GM21717 (cell line): ENCODE measurements around the gene PPP1R3G.
A peak's percentile ranks its signal among the peaks of the same experiment; 100 is the strongest.
"Not testable (repeated sequence)": the region's sequence is repeated elsewhere in the genome, so short reads cannot be mapped to it uniquely, and the experiment has no call there.

ENCODE experiments used
- ATAC-seq: cut with Tn5 transposase; IDR thresholded peaks from one replicate; pipeline ENCODE4 v1.9.1; 2021; ENCODE audit warnings: mild to moderate bottlenecking, moderate library complexity; ENCODE audit not compliant: unreplicated experiment

The PPP1R3G gene

DNA sequence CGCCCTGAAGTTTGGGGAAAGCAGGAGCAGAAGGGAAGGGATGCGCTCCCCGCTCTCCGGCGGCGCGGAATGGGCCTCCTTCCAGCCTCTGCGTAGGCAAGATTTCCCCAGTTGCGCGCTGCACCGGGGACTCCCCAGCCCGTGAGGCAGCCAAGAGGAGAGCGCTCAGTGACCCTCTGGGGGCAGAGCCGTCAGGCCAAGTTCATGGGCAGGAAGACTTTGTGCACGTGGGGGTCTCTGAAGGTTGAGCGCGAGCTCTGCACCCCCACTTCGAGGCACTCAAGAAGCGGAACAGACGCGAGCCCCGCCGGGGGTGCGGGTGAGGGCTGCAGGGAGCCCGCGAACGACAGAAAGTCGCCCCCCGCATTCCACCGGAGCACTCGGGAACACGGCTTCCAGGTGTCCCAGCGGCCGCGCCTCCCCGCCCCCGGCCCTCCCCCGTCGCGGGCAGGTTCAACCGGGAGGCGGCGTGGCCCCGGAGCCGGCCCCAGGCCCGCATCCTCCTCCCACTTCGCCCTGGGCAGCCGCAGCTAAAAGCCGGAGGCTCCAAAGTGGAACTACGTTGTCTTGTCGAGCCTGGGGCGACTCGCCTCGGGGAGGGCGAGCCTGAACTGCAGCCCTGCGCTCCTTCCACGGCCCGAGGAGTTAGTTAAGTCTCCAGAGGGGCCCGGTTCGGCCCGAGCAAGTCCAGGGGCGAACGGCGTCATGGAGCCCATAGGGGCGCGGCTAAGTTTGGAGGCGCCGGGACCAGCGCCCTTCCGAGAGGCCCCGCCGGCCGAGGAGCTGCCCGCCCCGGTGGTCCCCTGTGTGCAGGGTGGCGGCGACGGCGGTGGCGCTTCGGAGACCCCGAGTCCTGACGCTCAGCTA, at the start of gene PPP1R3G:
Gene PPP1R3G, plus strand, starts transcription at position 561 of the 867 bp plus-strand sequence. Its CDS starts 145 bp downstream, at position 706.
- ATAC-seq: peak; percentile 49

DNA sequence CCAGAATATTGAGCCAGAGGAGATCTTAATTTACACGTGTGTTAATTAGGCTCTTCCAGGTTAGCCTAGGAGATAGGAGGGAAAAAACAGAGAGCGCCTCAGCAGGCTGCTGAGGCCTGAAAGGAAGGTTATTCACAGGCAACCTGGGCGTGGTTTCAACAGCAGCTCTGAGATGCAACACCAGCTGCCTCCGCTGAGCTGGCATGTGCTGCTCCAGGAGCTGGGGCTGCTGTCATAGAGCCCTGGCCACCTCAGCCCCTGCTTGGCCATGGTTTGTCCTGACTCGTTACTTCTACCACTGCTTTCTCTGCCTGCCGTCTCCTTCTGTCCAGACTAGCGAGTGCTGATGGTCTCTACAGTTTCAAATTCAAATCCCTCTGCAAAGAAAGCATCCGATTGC, 48.9 kb upstream of the PPP1R3G start:
- ATAC-seq: no peak

DNA sequence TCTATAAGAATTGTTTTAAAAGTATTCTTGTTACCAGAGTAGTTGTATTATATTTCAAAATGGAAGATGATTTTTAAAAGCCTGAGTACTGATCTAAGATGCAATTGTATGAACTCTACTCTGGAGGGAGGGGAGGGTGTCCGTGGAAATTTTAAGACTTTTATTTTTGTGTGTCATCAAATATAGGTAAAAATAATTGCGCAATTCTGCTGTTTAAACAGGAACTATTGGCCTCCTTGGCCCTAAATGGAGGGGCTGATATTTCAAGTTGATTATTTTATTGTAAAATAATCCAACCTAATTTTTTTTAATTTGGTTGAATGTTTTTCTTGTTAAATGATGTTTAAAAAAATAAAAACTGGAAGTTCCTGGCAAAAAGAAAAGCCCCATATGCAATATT, 43.2 kb upstream of the PPP1R3G start:
- no peak for ATAC-seq

DNA sequence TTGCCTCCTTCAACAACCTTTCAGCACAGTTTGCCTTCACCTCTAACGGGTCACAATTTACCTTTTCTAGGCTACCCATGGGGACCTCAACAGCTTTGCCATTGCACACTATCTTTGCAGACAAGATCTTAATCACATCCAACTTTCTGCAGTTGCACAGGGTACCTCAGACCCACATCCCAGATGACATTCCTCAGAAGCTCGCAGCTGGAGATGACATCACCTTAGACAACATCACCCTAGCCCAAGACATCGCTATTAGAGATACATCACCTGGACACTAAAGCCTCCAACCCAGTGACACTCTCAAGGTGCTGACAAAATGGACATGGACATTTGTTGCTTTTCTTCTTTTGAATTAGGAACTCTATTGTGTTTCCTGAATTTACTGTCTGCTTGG, 42.7 kb upstream of the PPP1R3G start:
- no peak for ATAC-seq

DNA sequence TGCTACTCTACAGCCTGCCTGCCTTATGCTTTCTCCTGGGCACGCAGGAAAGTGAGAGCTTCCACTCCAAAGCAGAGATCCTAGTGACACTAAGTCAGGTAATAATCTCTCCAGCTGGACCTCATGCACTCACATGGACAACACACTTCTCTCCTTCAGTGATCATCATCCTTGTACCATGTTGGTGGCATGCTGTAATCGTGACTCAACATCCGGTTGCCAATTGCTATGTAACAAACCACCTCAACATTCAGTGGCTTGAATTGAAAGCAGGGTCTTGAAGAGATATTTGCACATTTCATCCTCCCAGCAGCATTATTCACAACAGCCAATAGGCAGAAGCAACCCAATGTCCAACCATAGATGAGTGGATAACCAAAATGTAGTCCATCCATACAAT, 40.3 kb upstream of the PPP1R3G start:
- no peak for ATAC-seq

DNA sequence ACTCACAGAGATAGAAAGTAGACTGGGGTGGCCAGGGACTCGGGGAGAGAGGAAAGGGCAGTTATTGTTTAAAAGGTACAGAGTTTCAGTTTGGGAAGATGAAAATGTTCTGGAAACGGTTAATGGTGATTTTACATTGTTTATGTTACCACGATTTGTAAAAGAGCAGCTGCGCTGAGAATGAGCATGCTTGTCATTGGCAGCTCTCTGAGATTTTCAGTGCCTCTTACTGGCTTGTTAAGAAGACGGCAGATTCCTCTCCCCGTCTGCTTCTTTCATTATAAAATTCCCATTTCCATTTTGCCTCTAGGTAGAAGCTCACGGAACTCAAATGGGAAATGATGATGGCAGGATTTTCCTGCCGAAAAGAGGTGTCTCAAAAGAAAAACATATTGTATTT, 39.7 kb upstream of the PPP1R3G start:
- ATAC-seq: no peak

DNA sequence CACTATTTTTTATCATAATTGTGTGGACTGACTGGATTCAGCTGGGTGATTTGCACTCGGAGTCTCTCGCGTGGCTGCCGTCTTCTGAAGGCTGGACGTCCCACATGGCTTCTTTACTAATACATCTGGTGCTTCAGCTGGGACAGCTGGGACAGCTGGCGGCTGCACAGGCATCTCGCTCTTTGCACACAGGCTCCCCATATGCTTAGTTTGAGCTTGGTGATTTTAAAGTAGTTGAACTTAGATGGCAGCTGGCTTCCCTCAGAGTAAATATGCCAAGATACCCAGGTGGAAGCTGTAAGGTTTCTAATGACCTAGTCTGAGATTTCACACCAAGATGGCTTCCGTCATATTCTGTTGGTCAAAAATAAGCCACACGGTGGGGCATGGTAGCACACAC, 38.7 kb upstream of the PPP1R3G start:
- no peak for ATAC-seq

DNA sequence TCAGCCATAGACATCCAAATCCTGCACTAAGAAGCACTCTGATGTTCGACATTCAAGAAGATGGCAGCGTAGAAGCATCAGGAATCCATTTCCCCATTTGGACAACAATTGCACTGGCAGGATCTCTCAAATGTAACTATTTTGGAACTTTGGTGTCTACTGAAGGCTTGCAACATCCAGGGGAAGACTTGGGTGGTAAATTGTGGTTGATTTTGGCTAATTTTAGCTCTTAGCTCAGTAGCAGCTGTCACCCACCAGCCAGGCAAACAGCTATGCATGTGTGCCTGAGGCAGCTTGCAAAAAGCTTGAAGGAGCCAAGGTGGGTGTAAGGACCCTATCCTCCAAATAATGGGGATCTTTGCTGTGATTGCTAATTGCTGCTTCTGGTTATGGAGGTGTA, 35.1 kb upstream of the PPP1R3G start:
- ATAC-seq: no peak

DNA sequence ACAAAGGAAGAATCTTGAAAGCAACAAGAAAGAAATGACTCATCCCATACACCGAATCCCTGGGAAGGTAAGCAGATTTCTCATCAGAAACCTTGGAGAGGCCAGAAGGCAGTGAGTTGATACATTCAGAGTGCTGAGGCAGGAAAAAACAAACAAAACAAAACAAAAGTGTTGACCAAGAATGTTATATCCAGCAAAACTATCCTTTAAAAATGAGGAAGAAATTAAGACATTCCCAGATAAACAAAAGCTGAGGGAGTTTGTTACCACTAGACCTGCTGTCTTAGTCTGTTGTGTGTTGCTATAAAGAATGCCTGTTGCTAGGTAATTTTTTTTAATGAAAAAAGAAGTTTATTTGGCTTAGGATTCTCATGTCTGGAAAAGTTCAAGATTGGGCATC, 33.7 kb upstream of the PPP1R3G start:
- ATAC-seq: no peak

DNA sequence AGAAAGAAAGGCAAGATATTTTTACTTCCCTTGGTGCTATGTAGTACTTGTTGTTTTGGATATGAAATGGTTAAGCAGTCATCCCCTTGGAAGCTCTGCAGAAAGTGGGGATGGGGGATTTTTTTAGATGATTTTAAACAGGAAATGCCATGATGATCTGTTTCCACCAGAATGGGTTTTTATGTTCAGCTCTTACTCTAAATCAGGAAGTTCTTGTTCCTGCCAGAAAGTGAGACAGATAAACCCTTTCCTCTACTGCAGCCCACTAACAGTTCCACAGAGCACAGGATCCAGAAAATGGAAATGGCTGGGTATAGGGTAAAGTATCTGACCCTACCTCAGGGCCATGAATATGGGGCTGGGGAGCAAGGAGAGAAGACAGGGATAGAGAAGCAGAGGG, 32.1 kb upstream of the PPP1R3G start:
- ATAC-seq: no peak

DNA sequence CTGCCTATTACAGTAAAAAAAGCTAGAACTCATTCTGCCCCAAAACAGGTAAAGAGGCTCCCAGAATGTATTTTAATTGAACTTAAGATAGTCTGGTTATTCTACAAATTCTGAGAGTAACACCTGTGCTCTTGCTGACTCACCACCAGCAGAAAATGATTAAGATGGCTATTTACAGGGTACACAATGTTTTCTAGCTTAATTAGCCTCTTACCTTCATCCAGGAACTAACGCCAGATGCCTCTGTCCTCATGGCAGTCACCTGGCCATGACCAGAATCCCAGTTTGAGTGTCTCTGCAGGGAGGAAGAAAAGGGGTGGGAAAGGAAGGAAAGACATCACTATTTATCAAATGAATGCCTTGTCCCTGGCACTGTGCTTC, 31.3 kb upstream of the PPP1R3G start:
- ATAC-seq: no peak

DNA sequence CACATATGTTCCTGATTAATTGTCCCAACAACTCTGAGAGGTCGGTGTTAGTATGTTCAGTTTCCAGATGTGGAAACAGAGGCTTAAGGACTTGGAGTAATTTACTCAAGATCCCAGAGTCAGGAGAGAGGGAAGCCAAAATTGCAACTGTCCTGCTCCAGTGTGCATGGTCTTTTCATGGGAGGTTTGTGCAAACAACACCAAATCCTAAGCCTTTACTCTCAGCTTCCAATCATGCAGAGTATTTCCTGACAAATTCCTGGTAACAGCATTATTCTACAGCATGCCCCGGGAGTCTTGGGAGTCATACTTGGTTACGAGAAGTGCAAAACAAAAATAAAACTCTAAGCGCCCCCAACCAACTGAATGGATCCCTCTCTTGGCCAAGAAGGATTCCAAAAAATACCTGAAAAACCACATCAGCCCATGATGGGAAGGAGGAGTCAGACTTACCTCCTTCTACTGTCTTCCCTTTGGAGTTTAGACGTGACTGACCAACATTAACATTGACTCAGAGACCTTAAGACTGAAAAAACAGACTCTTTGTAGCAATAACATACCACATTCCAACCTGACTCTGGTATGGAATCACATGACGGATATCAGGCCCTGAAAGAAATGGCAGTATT, 30.8 kb upstream of the PPP1R3G start:
- ATAC-seq: no peak

DNA sequence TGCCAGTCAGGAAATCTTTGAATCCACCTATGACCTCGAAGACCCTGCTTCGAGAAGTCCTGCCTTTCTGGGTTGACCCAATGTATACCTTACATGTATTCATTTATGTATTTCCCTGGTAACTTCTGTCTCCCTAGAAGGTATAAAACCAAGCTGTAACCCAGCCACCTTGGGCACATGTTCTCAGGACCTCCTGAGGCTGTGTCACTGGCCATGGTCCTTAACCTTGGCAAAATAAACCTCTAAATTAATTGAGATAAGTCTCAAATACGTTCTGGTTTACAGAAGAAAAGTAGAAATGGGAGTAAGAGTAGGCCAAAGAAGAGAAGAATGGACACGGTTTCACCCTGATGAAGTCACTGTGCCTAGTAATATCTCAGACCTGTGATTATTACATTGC, 30.0 kb upstream of the PPP1R3G start:
- no peak for ATAC-seq

DNA sequence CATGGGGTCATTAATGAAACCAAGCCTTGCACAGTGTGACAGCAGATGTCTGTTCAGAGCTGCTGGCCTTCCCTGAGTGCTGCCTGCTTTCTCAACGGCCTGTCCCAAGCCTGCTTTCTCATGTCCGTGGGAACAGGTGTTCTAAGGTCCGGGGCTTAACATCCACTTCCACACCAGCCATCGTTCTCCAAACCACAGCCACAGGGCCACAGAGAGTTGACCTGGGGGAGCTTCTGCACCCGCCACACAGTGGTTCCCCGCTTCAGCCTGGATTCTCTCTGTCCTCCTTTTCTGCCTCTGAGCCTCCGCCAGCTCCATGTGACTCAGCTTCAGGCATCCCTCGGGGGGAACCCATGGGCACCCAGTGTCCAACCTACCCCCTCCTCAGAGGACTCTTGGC, 26.9 kb upstream of the PPP1R3G start:
- ATAC-seq: no peak

DNA sequence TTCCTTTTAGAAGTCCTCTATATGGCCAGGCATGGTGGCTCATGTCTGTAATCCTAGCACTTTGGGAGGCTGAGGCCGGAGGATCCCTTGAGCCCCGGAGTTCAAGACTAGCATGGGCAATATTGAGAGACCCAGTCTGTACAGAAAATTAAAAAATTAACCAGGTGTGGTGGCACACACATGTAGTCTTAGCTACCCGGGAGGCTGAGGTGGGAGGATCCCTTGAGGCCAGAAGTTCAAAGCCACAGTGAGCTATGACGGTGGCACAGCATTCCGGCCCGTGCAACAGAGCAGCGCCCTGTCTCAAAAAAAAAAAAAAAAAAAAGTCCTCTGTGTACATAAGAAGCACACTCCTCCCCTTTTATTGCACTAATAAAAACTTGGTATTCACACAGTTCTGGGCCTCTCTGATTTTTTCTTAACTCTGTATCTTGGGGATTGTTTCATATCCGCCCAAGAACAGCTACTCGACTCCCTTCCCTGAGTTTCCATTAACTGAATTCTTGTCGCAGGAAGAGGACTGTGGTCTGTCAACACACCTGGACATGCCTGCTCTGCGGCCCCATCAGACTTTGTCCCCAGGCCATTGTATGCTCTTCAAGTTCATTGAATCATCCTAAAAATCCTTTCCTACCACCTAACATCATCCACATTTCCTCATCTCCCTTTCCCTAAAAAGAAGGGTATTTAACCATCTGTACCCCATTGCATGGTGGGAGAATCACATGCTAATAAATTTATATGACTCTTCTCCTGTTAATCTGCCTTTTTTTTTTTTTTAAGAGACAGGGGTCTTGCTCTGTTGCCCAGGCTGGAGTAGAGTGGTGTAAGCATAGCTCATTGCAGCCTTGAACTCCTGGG, 25.9 kb upstream of the PPP1R3G start:
- no peak for ATAC-seq

DNA sequence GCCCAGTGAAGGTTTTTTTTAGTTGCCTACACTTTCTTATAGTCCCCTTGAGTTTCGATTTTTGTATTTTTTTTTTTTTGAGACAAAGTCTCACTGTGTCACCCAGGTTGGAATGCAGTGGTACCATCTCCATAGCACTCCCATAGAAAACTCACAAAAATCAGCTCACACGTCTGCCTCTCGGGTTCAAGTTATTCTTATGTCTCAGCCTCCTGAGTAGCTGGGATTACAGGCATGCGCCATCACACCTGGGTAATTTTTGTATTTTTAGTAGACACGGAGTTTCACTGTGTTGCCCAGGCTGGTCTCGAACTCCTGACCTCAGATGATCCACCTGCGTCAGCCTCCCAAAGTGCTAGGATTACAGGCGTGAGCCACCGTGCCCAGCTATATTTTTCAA, 24.7 kb upstream of the PPP1R3G start:
- not testable (repeated sequence) for ATAC-seq

DNA sequence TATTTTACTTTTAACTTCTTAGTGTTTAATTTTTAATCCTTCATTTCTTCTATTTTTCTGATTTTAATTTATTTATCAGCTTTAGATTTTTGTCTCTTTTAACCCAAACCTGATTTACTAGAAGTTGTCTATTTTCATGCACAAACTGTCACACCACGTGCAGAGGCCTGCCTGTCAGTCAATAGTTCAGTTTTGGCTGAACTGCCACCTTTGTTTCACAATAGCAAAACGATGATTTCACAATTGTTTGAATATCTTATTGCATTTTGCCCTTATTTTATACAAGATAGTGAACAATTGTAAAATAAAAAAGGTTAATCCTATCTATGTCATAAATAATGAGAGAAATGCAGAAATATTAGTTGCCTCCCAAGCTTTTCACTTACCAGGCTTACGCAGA, 24.0 kb upstream of the PPP1R3G start:
- no peak for ATAC-seq

DNA sequence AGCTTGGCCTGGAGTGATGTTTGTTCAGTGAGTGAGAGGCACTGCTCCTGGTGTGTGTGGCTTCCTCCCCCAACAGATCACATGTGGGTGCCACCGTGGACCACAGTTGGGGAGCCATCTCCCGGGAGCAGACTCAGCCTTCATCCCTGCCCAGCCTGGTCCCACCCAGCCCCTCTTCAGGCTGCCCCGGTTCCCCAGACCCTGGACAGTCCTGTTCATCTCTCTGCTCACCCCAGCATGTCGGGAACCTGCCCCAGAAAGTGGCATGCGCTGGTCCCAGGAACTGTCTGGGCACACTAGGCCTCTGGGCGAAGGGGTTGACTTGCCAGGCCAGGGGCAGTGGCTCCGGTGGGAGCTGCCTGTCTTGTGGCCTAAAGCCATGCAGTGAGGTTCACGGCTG, 21.5 kb upstream of the PPP1R3G start:
- no peak for ATAC-seq

DNA sequence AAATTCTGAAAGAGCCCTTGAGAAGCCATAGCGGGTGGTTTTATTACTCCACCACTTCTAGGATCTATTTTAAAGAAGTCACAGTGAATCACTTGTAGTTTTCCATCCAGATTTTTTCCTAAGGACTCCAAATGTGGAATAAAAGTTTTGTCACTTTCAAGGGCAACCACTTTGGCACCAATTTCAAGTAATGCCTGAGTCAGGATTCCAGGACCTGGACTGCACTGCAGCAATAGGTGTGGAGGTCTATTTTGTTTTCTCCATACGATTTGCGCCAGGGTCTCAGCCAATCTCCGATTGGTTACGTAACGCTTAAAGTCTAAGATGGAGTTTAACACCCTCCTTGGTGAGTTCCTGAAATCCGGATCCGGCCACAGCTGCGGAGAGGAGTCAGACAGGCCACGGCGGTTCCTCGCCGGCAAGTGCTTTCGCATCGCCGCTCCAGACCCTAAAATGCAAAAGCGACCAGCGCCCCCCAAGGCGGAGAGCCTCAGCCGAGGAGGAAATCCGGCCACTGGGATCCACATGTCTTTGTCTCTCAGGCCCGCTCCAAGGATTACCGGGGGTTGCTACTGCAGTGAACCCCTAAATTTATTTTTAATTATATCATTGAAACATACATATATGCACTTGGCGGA, 18.6 kb upstream of the PPP1R3G start:
- ATAC-seq: no peak

DNA sequence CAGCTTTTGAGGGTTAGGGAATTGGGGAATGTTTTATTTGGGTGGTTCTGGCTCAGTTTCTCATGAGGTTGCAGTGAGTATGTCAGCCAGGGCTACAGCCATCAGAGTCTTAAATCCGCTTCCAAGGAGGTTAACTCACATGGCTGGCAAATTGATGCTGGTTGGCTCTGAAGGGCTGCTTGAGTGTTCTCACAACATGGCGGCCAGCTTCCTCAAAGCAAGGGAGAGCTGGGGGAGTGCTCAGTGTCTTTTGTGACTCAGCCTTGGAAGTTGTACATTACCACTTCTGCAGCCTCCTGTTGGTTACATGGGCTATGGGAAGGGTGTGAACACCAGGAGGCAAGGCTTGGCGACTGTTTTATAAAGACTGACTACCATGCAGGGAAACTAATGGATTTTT, 17.8 kb upstream of the PPP1R3G start:
- no peak for ATAC-seq

DNA sequence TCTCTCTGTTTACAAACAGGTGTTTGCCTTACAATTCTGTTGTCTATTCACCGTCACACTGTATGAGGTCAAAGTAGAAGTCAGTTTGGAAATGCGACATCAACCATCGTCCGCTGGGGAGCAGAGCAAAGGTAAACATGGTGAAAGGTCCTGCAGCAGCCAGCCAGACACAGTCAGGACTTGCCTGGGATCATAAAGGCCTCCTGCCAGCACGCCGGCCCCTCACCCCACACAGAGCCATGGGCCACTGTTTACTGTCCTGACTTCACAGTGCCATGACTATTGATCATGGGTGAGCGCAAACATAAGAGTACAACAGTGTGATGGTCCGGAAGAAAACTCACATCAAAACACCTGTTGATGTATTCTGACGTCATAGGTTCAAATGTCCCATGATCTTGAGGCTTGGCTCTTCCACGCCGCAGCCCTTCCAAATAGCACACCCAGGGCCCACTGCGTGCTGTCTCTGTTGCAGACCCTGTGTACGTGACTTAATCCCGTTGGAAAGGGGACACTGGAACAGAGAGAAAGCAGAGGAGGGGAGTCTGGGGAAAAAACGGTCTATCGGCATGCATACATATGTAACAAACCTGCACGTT, 16.9 kb upstream of the PPP1R3G start:
- no peak for ATAC-seq
